ENCODE results near the gene LPAR1. TPM values are rescaled to one million over a fixed set of nuclear protein-coding genes. Genes with fewer than 3 reads are reported as not detected.

LPAR1 gene
- total and polyA plus RNA-seq, 2 donors (not counting 1 experiment from before 2014, with no cell fraction given): 222 to 240 TPM

DNA sequence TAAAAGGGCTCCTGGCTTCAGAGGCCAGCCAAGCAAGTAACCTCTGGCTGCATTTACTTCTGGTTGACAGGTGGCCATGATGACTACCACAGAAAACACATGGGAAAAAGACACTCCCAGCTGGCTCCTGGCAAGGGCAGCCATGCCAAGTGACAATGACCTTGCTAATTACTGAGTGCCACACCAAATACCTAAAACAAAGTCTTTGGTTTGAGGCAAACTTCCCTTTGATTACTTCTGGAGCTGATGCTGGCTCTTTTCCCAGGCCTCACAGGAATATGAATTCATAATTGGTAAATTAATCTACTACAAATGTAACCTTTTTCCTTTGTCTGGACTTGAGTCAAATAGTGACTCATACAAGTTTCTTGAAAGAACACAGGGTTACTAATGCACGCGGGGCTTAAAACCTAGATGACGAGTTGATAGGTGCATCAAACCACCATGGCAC is 61.0 kb downstream of the LPAR1 start:
- Histone ChIP-seq H3K4me2 (ENCODE audit: extremely low read depth, insufficient read depth, low read length) (peak overlapping the region; percentile 33), H3K79me2 (ENCODE audit: control insufficient read depth, insufficient read depth, low read length) (peaks cover 87% of the 10 kb centered on the region), H3K9ac (ENCODE audit: insufficient read depth, low read length) (no peak overlapping the region), H3K9me3 (ENCODE audit: control insufficient read depth, insufficient read depth, low read depth, low read length) (no peaks in the 10 kb centered on the region), H3K4me3 (replicated peaks in 1 of 4; ENCODE audit: control extremely low read depth in 1 of 4, insufficient read depth in 1 of 4, low read depth in 3 of 4, low read length in 4 of 4) (no peak overlapping the region), H3K27ac (ENCODE audit: insufficient read depth, low read length) (peak overlapping the region; percentile 46), H4K20me1 (ENCODE audit: control insufficient read depth, extremely low read depth, insufficient read depth, low read length) (peaks cover 3% of the 10 kb centered on the region), H3K4me1 (ENCODE audit: control insufficient read depth, extremely low read depth, insufficient read depth, low read length) (peaks cover 16% of the 10 kb centered on the region), H2AFZ (ENCODE audit: low read length) (no peak overlapping the region), H3K27me3 (ENCODE audit: control insufficient read depth, insufficient read depth, low read length) (no peaks in the 10 kb centered on the region), H3K36me3 (ENCODE audit: control insufficient read depth, insufficient read depth, low read length) (peaks cover 2% of the 10 kb centered on the region)
- TF ChIP-seq, protein P1, sequence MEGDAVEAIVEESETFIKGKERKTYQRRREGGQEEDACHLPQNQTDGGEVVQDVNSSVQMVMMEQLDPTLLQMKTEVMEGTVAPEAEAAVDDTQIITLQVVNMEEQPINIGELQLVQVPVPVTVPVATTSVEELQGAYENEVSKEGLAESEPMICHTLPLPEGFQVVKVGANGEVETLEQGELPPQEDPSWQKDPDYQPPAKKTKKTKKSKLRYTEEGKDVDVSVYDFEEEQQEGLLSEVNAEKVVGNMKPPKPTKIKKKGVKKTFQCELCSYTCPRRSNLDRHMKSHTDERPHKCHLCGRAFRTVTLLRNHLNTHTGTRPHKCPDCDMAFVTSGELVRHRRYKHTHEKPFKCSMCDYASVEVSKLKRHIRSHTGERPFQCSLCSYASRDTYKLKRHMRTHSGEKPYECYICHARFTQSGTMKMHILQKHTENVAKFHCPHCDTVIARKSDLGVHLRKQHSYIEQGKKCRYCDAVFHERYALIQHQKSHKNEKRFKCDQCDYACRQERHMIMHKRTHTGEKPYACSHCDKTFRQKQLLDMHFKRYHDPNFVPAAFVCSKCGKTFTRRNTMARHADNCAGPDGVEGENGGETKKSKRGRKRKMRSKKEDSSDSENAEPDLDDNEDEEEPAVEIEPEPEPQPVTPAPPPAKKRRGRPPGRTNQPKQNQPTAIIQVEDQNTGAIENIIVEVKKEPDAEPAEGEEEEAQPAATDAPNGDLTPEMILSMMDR (conservative IDR thresholded peaks at IDR 0.05 in 1 of 2, IDR thresholded peaks at IDR 0.05 in 1 of 2; ENCODE audit: low read depth in 1 of 2, low read length in 2 of 2): no peak
- no peak for TF ChIP-seq EZH2 (IDR thresholded peaks at IDR 0.05; ENCODE audit: low read length, missing control alignments)
- peak; percentile 84 to 93 for DNase-seq (ENCODE audit: low read depth in 2 of 2)

DNA sequence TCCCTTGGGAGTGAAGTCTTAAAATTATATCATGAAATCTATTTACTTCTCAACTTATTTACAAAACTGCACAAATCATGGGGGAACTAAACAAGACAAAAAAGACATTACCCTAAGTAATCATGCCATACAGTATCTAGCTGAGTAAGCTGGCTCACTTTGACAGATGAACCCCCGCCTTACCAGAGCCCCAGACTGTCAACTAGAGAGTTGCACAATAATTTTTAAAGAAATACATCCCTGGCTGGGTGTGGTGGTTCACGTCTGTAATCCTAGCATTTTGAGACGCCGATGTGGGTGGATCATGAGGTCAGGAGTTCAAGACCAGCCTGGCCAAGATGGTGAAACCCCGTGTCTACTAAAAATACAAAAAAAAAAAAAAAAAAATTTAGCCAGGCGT is 62.3 kb downstream of the LPAR1 start:
- DNase-seq (ENCODE audit: low read depth in 2 of 2): peak in 1 of 2 donors; percentile 68
- Histone ChIP-seq H3K27ac (ENCODE audit: insufficient read depth, low read length) (no peak overlapping the region), H4K20me1 (ENCODE audit: control insufficient read depth, extremely low read depth, insufficient read depth, low read length) (peaks cover 3% of the 10 kb centered on the region), H3K27me3 (ENCODE audit: control insufficient read depth, insufficient read depth, low read length) (no peaks in the 10 kb centered on the region), H3K4me1 (ENCODE audit: control insufficient read depth, extremely low read depth, insufficient read depth, low read length) (peaks cover 16% of the 10 kb centered on the region), H3K9me3 (ENCODE audit: control insufficient read depth, insufficient read depth, low read depth, low read length) (no peaks in the 10 kb centered on the region), H3K9ac (ENCODE audit: insufficient read depth, low read length) (no peak overlapping the region), H2AFZ (ENCODE audit: low read length) (no peak overlapping the region), H3K4me3 (replicated peaks in 1 of 4; ENCODE audit: control extremely low read depth in 1 of 4, insufficient read depth in 1 of 4, low read depth in 3 of 4, low read length in 4 of 4) (no peak overlapping the region), H3K36me3 (ENCODE audit: control insufficient read depth, insufficient read depth, low read length) (peaks cover 10% of the 10 kb centered on the region), H3K4me2 (ENCODE audit: extremely low read depth, insufficient read depth, low read length) (no peak overlapping the region), H3K79me2 (ENCODE audit: control insufficient read depth, insufficient read depth, low read length) (peaks cover 86% of the 10 kb centered on the region)
- no peak for TF ChIP-seq EZH2 (IDR thresholded peaks at IDR 0.05; ENCODE audit: low read length, missing control alignments)
- TF ChIP-seq, protein P1 (conservative IDR thresholded peaks at IDR 0.05 in 1 of 2, IDR thresholded peaks at IDR 0.05 in 1 of 2; ENCODE audit: low read depth in 1 of 2, low read length in 2 of 2): no peak

DNA sequence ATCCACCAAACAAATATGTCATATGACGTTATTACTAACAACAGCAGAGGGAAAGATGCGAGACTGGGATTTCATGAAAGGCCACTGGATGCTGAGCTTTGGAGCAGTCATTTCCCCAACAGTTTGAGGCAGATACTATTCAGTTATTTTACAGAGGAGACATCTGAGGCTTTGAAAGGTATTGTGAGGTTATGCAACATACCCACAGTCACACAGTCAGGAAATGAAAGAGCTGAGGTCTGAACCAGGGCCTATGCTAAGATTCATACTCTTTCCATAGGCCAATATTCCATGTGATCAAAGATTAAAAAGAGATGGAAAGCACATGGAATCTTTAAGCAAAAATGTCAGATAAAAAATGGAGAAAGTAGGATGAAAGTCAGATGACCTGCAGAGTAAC is 63.0 kb downstream of the LPAR1 start:
- DNase-seq (ENCODE audit: low read depth in 2 of 2): no peak
- H3K27me3 ChIP-seq (ENCODE audit: control insufficient read depth, insufficient read depth, low read length): no peaks in the 10 kb centered on the region
- no peak overlapping the region for H3K4me3 ChIP-seq (replicated peaks in 1 of 4; ENCODE audit: control extremely low read depth in 1 of 4, insufficient read depth in 1 of 4, low read depth in 3 of 4, low read length in 4 of 4)
- TF ChIP-seq EZH2 (IDR thresholded peaks at IDR 0.05; ENCODE audit: low read length, missing control alignments): no peak
- TF ChIP-seq, protein P1 (conservative IDR thresholded peaks at IDR 0.05 in 1 of 2, IDR thresholded peaks at IDR 0.05 in 1 of 2; ENCODE audit: low read depth in 1 of 2, low read length in 2 of 2): no peak
- H2AFZ ChIP-seq (ENCODE audit: low read length): no peak overlapping the region
- H3K27ac ChIP-seq (ENCODE audit: insufficient read depth, low read length): no peak overlapping the region
- H3K4me1 ChIP-seq (ENCODE audit: control insufficient read depth, extremely low read depth, insufficient read depth, low read length): peaks cover 16% of the 10 kb centered on the region
- H3K4me2 ChIP-seq (ENCODE audit: extremely low read depth, insufficient read depth, low read length): no peak overlapping the region
- H4K20me1 ChIP-seq (ENCODE audit: control insufficient read depth, extremely low read depth, insufficient read depth, low read length): peaks cover 3% of the 10 kb centered on the region
- peaks cover 81% of the 10 kb centered on the region for H3K79me2 ChIP-seq (ENCODE audit: control insufficient read depth, insufficient read depth, low read length)
- H3K36me3 ChIP-seq (ENCODE audit: control insufficient read depth, insufficient read depth, low read length): peaks cover 10% of the 10 kb centered on the region
- no peak overlapping the region for H3K9ac ChIP-seq (ENCODE audit: insufficient read depth, low read length)
- H3K9me3 ChIP-seq (ENCODE audit: control insufficient read depth, insufficient read depth, low read depth, low read length): no peaks in the 10 kb centered on the region

Data from fibroblast of lung (primary cell).